COLO668 (cell line): ENCODE results near the gene ATF7.
"Not testable (repeated sequence)": the region's sequence is repeated elsewhere in the genome, so short reads cannot be mapped to it uniquely, and the experiment has no call there.

Source experiments
- DNase-seq: peaks from one replicate; lab custom pipeline; 2025; ENCODE audit not compliant: unreplicated experiment; lab: John Stamatoyannopoulos, UW

ATF7 gene

GRCh38 chr12:53484686-53485575, 141.3 kb downstream of the ATF7 start:
- DNase-seq, result no peak

- DNase-seq, result no peak
Measured at GRCh38 chr12:53483979-53484377, 142.2 kb downstream of the ATF7 start.

- no peak for DNase-seq
Measured at GRCh38 chr12:53483225-53483978, 142.8 kb downstream of the ATF7 start.

GRCh38 chr12:53482626-53483168, 143.5 kb downstream of the ATF7 start:
- DNase-seq, result no peak

GRCh38 chr12:53481939-53482586, 144.1 kb downstream of the ATF7 start:
- DNase-seq, result no peak

- DNase-seq, result not testable (repeated sequence)
Measured at GRCh38 chr12:53481458-53481857, 144.7 kb downstream of the ATF7 start.

GRCh38 chr12:53480491-53481442, 145.4 kb downstream of the ATF7 start:
- no peak for DNase-seq

- DNase-seq, result no peak
Measured at GRCh38 chr12:53479331-53479730, 146.9 kb downstream of the ATF7 start.

GRCh38 chr12:53478865-53479264, 147.3 kb downstream of the ATF7 start:
- DNase-seq, result no peak

- DNase-seq, result no peak
Measured at GRCh38 chr12:53476769-53477209, 149.4 kb downstream of the ATF7 start.

GRCh38 chr12:53474819-53475218, 151.4 kb downstream of the ATF7 start:
- DNase-seq, result no peak

GRCh38 chr12:53474077-53474476, 152.1 kb downstream of the ATF7 start:
- no peak for DNase-seq

GRCh38 chr12:53472056-53472582, 154.1 kb downstream of the ATF7 start:
- DNase-seq, result no peak

- no peak for DNase-seq
Measured at GRCh38 chr12:53468282-53468681, 157.9 kb downstream of the ATF7 start.

GRCh38 chr12:53467880-53468279, 158.3 kb downstream of the ATF7 start:
- DNase-seq, result no peak

GRCh38 chr12:53467082-53467481, 159.1 kb downstream of the ATF7 start:
- DNase-seq, result no peak

- no peak for DNase-seq
Measured at GRCh38 chr12:53466640-53467039, 159.5 kb downstream of the ATF7 start.

GRCh38 chr12:53465679-53466078, 160.5 kb downstream of the ATF7 start:
- DNase-seq, result no peak

- DNase-seq, result no peak
Measured at GRCh38 chr12:53464685-53465418, 161.3 kb downstream of the ATF7 start.
